ENCODE data around the gene PRPH.
"Not testable (repeated sequence)": the region's sequence is repeated elsewhere in the genome, so short reads cannot be mapped to it uniquely, and the experiment has no call there.

DNA sequence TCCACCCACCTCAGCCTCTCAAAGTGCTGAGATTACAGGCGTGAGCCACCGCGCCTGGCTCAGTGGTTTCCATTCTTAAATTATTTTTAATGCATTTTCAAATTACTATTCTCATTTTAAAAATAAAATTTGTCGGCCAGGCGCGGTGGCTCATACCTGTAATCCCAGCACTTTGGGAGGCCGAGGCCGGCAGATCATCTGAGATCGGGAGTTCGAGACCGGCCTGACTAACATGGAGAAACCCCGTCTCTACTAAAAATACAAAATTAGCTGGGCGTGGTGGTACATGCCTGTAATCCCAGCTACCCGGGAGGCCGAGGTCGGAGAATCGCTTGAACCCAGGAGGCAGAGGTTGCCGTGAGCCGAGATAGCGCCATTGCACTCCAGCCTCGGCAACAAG lies 38.8 kb downstream of the PRPH start:
- TF ChIP-seq, protein P1, sequence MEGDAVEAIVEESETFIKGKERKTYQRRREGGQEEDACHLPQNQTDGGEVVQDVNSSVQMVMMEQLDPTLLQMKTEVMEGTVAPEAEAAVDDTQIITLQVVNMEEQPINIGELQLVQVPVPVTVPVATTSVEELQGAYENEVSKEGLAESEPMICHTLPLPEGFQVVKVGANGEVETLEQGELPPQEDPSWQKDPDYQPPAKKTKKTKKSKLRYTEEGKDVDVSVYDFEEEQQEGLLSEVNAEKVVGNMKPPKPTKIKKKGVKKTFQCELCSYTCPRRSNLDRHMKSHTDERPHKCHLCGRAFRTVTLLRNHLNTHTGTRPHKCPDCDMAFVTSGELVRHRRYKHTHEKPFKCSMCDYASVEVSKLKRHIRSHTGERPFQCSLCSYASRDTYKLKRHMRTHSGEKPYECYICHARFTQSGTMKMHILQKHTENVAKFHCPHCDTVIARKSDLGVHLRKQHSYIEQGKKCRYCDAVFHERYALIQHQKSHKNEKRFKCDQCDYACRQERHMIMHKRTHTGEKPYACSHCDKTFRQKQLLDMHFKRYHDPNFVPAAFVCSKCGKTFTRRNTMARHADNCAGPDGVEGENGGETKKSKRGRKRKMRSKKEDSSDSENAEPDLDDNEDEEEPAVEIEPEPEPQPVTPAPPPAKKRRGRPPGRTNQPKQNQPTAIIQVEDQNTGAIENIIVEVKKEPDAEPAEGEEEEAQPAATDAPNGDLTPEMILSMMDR (IDR thresholded peaks at IDR 0.05), result not testable (repeated sequence)
- TF ChIP-seq POLR2AphosphoS5 (IDR thresholded peaks at IDR 0.05; ENCODE audit: insufficient read depth in 1 of 2, low read depth in 1 of 2); POLR2A (IDR thresholded peaks at IDR 0.05): not testable (repeated sequence)

Measured in vagina (tissue), 2 donors.